ENCODE results near the gene HRH2.

DNA sequence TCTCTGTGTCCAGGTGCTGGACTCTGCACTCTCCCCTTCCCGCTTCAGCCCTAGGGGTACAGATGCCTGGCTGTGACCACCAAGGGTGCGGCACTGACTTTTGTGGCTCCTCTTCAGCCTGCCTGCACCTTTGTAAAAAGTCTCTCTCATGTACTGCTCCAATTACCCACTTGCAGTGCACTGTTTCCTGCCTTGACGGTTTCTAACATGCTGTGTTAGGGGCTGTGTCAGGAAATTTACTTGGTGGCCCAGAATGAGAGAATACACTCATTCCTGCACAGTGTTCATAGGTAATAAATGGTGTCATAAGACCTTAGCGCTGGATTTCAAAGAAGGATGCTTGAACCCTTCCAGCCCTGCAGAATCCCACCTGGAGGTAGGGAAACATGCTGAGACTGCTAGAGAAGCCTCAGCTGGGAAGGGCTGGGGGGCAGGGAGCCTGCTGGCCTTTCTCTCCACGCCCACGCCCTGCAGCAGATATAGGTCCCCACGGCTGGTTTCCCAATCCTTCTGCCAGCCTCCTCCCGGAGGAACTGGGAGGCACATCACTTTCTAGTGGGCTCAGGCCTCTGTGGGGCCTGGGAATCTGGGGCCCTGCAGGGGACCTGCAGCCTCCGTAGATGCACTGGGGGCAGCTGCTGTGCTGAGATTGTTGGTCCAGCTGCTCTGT lies 17.6 kb upstream of the HRH2 start:
- TF ChIP-seq GATA3 (IDR thresholded peaks at IDR 0.05; ENCODE audit: low read depth, low read length), result no peak
- TF ChIP-seq GATA2 (IDR thresholded peaks at IDR 0.05; ENCODE audit: low read depth, low read length), result no peak
